AG04450 (cell line): ENCODE results near the gene KCNIP4. TPM values are rescaled to one million over a fixed set of nuclear protein-coding genes. Genes with fewer than 3 reads are reported as not detected.

ENCODE experiments used
- CTCF ChIA-PET: fragments of 300-600, 350-600 bp; formaldehyde crosslinking; extraction: SDS; loops from one replicate; lab custom pipeline; 2022; ENCODE audit warnings: antibody characterized with exemption, inconsistent platforms; lab: Charles Lee
- POLR2A ChIA-PET: fragments of 350-600 bp; formaldehyde crosslinking; extraction: SDS; loops from one replicate; lab custom pipeline; 2021; ENCODE audit warnings: antibody characterized with exemption, inconsistent platforms; lab: Yijun Ruan, JAX
- DNase-seq: peaks from one replicate; pipeline ENCODE4 v3.0.0-alpha.2; 2011; ENCODE audit warnings: low read depth, low spot score
- H3K27ac ChIP-seq: one replicate; pipeline ENCODE4 v1.5.1; 2012; ENCODE audit warnings: low read depth, low read length, control low read depth
- H3K27me3 ChIP-seq: one replicate; pipeline ENCODE4 v1.6.0; 2012; ENCODE audit warnings: low read length; ENCODE audit not compliant: control insufficient read depth, insufficient read depth
- H3K4me3 ChIP-seq: 2 replicates; pipeline ENCODE4 v1.5.1; 2011; ENCODE audit warnings: mild to moderate bottlenecking, low read depth, low read length, control low read depth
- H3K9me3 ChIP-seq: 2 replicates; pipeline ENCODE4 v1.5.1; 2012; ENCODE audit warnings: low read length; ENCODE audit not compliant: control insufficient read depth, insufficient read depth
- CTCF ChIP-seq: IDR thresholded peaks from 2 replicates; pipeline ENCODE4 v1.5.1; 2011; ENCODE audit warnings: low read depth, low read length, control low read depth, inconsistent platforms
- polyA plus RNA-seq: library from polyadenylated mRNA; depleted of rRNA; stranded (reverse); fragments of >200 nt; gene quantifications from 2 replicates; pipeline ENCODE4 v1.2.3, GENCODE V29; 2011

Gene KCNIP4
- polyA plus RNA-seq, 1 experiment = not detected

GRCh38 chr4:21921526-21922180, 26.9 kb downstream of the KCNIP4 start:
- CTCF ChIA-PET = no interaction called here
- H3K4me3 ChIP-seq = no peak overlapping the region
- no peak overlapping the region for H3K27ac ChIP-seq
- DNase-seq = no peak
- H3K27me3 ChIP-seq = no peaks in the 10 kb centered on the region
- H3K9me3 ChIP-seq = no peaks in the 10 kb centered on the region
- POLR2A ChIA-PET = no interaction called here
- TF ChIP-seq CTCF = no peak

- Histone ChIP-seq H3K27ac (no peak overlapping the region), H3K4me3 (no peak overlapping the region), H3K27me3 (no peaks in the 10 kb centered on the region), H3K9me3 (no peaks in the 10 kb centered on the region)
- TF ChIP-seq CTCF = no peak
- POLR2A ChIA-PET = no interaction called here
- CTCF ChIA-PET = no interaction called here
- DNase-seq = no peak
These were observed 32.8 kb downstream of the KCNIP4 start for GRCh38 chr4:21915761-21916160.

GRCh38 chr4:21901831-21902230, 46.7 kb downstream of the KCNIP4 start:
- Histone ChIP-seq H3K27me3 (no peaks in the 10 kb centered on the region), H3K27ac (no peak overlapping the region), H3K9me3 (peaks cover 9% of the 10 kb centered on the region; the same call in 1 of the 2 replicates), H3K4me3 (no peak overlapping the region)
- ChIA-PET POLR2A (no interaction called here), CTCF (no interaction called here)
- TF ChIP-seq CTCF = no peak
- DNase-seq = no peak

GRCh38 chr4:21901281-21901680, 47.3 kb downstream of the KCNIP4 start:
- no peak for DNase-seq
- Histone ChIP-seq H3K27ac (no peak overlapping the region), H3K4me3 (no peak overlapping the region), H3K9me3 (peaks cover 9% of the 10 kb centered on the region; the same call in 1 of the 2 replicates), H3K27me3 (no peaks in the 10 kb centered on the region)
- POLR2A ChIA-PET = no interaction called here
- CTCF ChIA-PET = no interaction called here
- TF ChIP-seq CTCF = no peak

- no peak for DNase-seq
- no peak for TF ChIP-seq CTCF
- Histone ChIP-seq H3K27me3 (no peaks in the 10 kb centered on the region), H3K9me3 (peaks cover 9% of the 10 kb centered on the region; the same call in 1 of the 2 replicates), H3K27ac (no peak overlapping the region), H3K4me3 (no peak overlapping the region)
- ChIA-PET POLR2A (no interaction called here), CTCF (no interaction called here)
These were observed 48.4 kb downstream of the KCNIP4 start for GRCh38 chr4:21900211-21900610.
